GM15510 (cell line): ENCODE data around the gene RXFP2.

Experiments
- POLR2A ChIP-seq: IDR thresholded peaks from 3 replicates; pipeline ENCODE4 v1.6.1; 2011; ENCODE audit warnings: borderline replicate concordance; ENCODE audit not compliant: insufficient read length; ENCODE audit errors: extremely low read depth

The RXFP2 gene

GRCh38 chr13:31749929-31750328 lies 10.6 kb downstream of the RXFP2 start:
- no peak for TF ChIP-seq POLR2A

GRCh38 chr13:31755211-31755610 lies 15.9 kb downstream of the RXFP2 start:
- TF ChIP-seq POLR2A: no peak

- no peak for TF ChIP-seq POLR2A
Observed at GRCh38 chr13:31755803-31756212, 16.5 kb downstream of the RXFP2 start.

- no peak for TF ChIP-seq POLR2A
Observed at GRCh38 chr13:31756346-31756745, 17.0 kb downstream of the RXFP2 start.

- TF ChIP-seq POLR2A: no peak
Observed at GRCh38 chr13:31761951-31762350, 22.6 kb downstream of the RXFP2 start.

GRCh38 chr13:31764556-31764955 lies 25.2 kb downstream of the RXFP2 start:
- no peak for TF ChIP-seq POLR2A

GRCh38 chr13:31765138-31765785 lies 25.9 kb downstream of the RXFP2 start:
- TF ChIP-seq POLR2A: no peak

GRCh38 chr13:31767175-31767900 lies 28.0 kb downstream of the RXFP2 start:
- TF ChIP-seq POLR2A: no peak

- no peak for TF ChIP-seq POLR2A
Observed at GRCh38 chr13:31768351-31768750, 29.0 kb downstream of the RXFP2 start.

GRCh38 chr13:31769575-31769974 lies 30.2 kb downstream of the RXFP2 start:
- no peak for TF ChIP-seq POLR2A

- no peak for TF ChIP-seq POLR2A
Observed at GRCh38 chr13:31772231-31772630, 32.9 kb downstream of the RXFP2 start.

- TF ChIP-seq POLR2A: no peak
Observed at GRCh38 chr13:31773538-31773937, 34.2 kb downstream of the RXFP2 start.

GRCh38 chr13:31774186-31774750 lies 34.9 kb downstream of the RXFP2 start:
- TF ChIP-seq POLR2A: no peak

GRCh38 chr13:31775148-31775547 lies 35.8 kb downstream of the RXFP2 start:
- no peak for TF ChIP-seq POLR2A

GRCh38 chr13:31775686-31776085 lies 36.4 kb downstream of the RXFP2 start:
- TF ChIP-seq POLR2A: no peak

- no peak for TF ChIP-seq POLR2A
Observed at GRCh38 chr13:31781064-31781463, 41.7 kb downstream of the RXFP2 start.
